Neural cell (in vitro differentiated cells): ENCODE data around the gene RFTN1.

Experiments
- CTCF ChIP-seq: fragments of 450-650 bp; IDR thresholded peaks from 2 replicates; pipeline ENCODE4 v1.5.1; 2014; ENCODE audit warnings: antibody characterized with exemption, mild to moderate bottlenecking, moderate library complexity; ENCODE audit not compliant: poor library complexity, severe bottlenecking
- EP300 ChIP-seq: fragments of 450-650 bp; conservative IDR thresholded peaks from 2 replicates; pipeline ENCODE4 v1.6.1; 2014; ENCODE audit warnings: antibody characterized with exemption, mild to moderate bottlenecking, moderate library complexity; ENCODE audit not compliant: poor library complexity, severe bottlenecking
- EZH2 ChIP-seq: fragments of 200-600, 300-800 bp; shearing (Covaris generic), sonication (generic); IDR thresholded peaks from 2 replicates; pipeline ENCODE4 v1.6.1; 2014; ENCODE audit warnings: antibody characterized with exemption, low read length, borderline replicate concordance, mild to moderate bottlenecking; ENCODE audit not compliant: insufficient read depth, poor library complexity, severe bottlenecking
- MXI1 ChIP-seq: fragments of 450-650 bp; conservative IDR thresholded peaks from 2 replicates; pipeline ENCODE4 v1.6.1; 2014; ENCODE audit warnings: antibody characterized with exemption, mild to moderate bottlenecking; ENCODE audit not compliant: poor library complexity, severe bottlenecking
- POLR2AphosphoS5 ChIP-seq: IDR thresholded peaks from 2 replicates; pipeline ENCODE4 v1.6.1; 2012
- RAD21 ChIP-seq: fragments of 450-650 bp; conservative IDR thresholded peaks from 2 replicates; pipeline ENCODE4 v1.6.1; 2014; ENCODE audit warnings: antibody characterized with exemption, mild to moderate bottlenecking, moderate library complexity
- SMC3 ChIP-seq: fragments of 450-650 bp; conservative IDR thresholded peaks from 2 replicates; pipeline ENCODE4 v1.6.1; 2014; ENCODE audit warnings: antibody characterized with exemption, mild to moderate bottlenecking, moderate library complexity; ENCODE audit not compliant: poor library complexity
- TAF1 ChIP-seq: IDR thresholded peaks from 2 replicates; pipeline ENCODE4 v1.6.1; 2012; ENCODE audit warnings: low read depth
- TF ChIP-seq, protein P1 (sequence below): IDR thresholded peaks from 2 replicates; pipeline ENCODE4 v1.6.1; 2012; ENCODE audit warnings: borderline replicate concordance

GRCh38 chr3:16476636-16477035 lies 36.9 kb downstream of the RFTN1 start:
- TF ChIP-seq RAD21, result no peak
- TF ChIP-seq CTCF, result no peak
- no peak for TF ChIP-seq EP300
- no peak for TF ChIP-seq POLR2AphosphoS5
- no peak for TF ChIP-seq EZH2
- TF ChIP-seq, protein P1, sequence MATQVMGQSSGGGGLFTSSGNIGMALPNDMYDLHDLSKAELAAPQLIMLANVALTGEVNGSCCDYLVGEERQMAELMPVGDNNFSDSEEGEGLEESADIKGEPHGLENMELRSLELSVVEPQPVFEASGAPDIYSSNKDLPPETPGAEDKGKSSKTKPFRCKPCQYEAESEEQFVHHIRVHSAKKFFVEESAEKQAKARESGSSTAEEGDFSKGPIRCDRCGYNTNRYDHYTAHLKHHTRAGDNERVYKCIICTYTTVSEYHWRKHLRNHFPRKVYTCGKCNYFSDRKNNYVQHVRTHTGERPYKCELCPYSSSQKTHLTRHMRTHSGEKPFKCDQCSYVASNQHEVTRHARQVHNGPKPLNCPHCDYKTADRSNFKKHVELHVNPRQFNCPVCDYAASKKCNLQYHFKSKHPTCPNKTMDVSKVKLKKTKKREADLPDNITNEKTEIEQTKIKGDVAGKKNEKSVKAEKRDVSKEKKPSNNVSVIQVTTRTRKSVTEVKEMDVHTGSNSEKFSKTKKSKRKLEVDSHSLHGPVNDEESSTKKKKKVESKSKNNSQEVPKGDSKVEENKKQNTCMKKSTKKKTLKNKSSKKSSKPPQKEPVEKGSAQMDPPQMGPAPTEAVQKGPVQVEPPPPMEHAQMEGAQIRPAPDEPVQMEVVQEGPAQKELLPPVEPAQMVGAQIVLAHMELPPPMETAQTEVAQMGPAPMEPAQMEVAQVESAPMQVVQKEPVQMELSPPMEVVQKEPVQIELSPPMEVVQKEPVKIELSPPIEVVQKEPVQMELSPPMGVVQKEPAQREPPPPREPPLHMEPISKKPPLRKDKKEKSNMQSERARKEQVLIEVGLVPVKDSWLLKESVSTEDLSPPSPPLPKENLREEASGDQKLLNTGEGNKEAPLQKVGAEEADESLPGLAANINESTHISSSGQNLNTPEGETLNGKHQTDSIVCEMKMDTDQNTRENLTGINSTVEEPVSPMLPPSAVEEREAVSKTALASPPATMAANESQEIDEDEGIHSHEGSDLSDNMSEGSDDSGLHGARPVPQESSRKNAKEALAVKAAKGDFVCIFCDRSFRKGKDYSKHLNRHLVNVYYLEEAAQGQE, result no peak
- TF ChIP-seq SMC3, result no peak
- TF ChIP-seq MXI1, result no peak
- TF ChIP-seq TAF1, result no peak
